Thyroid gland (tissue), 4 donors: Measurements from ENCODE around the gene NUBP2. TPM values are rescaled to one million over a fixed set of nuclear protein-coding genes. Genes with fewer than 3 reads are reported as not detected.

ENCODE experiments used
- DNase-seq, 2 donors: peaks; one replicate each; pipeline ENCODE4 v3.0.0-alpha.2; 2019
- H3K27ac ChIP-seq, 3 donors: fragments of 200-600 bp; sonication (generic); 1 replicate in 2 of 3; 2 replicates in 1 of 3; pipeline ENCODE4 v1.5.1; 2016 to 2019; ENCODE audit warnings: mild to moderate bottlenecking in 1 of 3, moderate library complexity in 1 of 3
- H3K27me3 ChIP-seq: fragments of 200-600 bp; sonication (generic); one replicate; pipeline ENCODE4 v1.5.1; 2019
- H3K36me3 ChIP-seq, 2 donors: fragments of 200-600 bp; sonication (generic); one replicate each; pipeline ENCODE4 v1.5.1; 2016 to 2019
- H3K4me1 ChIP-seq, 2 donors: fragments of 200-600 bp; sonication (generic); one replicate each; pipeline ENCODE4 v1.5.1; 2017 to 2019
- H3K4me3 ChIP-seq, 3 donors: fragments of 200-600 bp; sonication (generic); replicated peaks in 1 of 3; 1 replicate in 2 of 3; 2 replicates in 1 of 3; pipeline ENCODE4 v1.5.1; 2016; ENCODE audit warnings: mild to moderate bottlenecking in 1 of 3
- H3K9me3 ChIP-seq: fragments of 200-600 bp; sonication (generic); one replicate; pipeline ENCODE4 v1.5.1; 2017
- POLR2A ChIP-seq, 2 donors: fragments of 450-650 bp; IDR thresholded peaks; one replicate each; pipeline ENCODE4 v1.6.1; 2017; ENCODE audit warnings: antibody characterized with exemption in 2 of 2, mild to moderate bottlenecking in 2 of 2, moderate library complexity in 1 of 2
- WGBS, 2 donors: methylation state at CpG; one replicate each; pipeline ENCODE4 v1.1.5; 2017; 5-methylcytosine and 5-hydroxymethylcytosine counted together
- intact Hi-C: fragments of 100-400 bp; cut with DNase I; formaldehyde crosslinking; loops from one replicate; pipeline ENCODE4 v1.15.1; 2023
- total RNA-seq, 4 donors: library from RNA; depleted of rRNA; stranded (reverse); fragments of >200 nt; gene quantifications; one replicate each; pipeline ENCODE4 v1.2.3, GENCODE V29; 2016
- TF ChIP-seq, protein P1 (sequence below), 6 experiments: fragments of 200-600 bp in 3 of 6; fragments of 450-650 bp in 3 of 6; sonication (generic) in 3 of 6; IDR thresholded peaks; one replicate each; pipeline ENCODE4 v1.5.1; 2016 to 2019; ENCODE audit warnings: antibody characterized with exemption in 6 of 6, mild to moderate bottlenecking in 2 of 6, inconsistent platforms in 1 of 6, moderate library complexity in 1 of 6

NUBP2 gene
- total RNA-seq, 4 donors from 2014 or later: 47.3 to 122 (median 106) TPM

- H3K9me3 ChIP-seq: no peaks in the 10 kb centered on the region
- intact Hi-C loops: no loop called here
- 93 to 96% methylated on average over 15 to 17 of the region's 27 CpGs for WGBS, 2 donors
- no peak overlapping the region for H3K27ac ChIP-seq
- peaks cover 34 to 53% of the 10 kb centered on the region in 2 donors for H3K36me3 ChIP-seq
- TF ChIP-seq, protein P1, sequence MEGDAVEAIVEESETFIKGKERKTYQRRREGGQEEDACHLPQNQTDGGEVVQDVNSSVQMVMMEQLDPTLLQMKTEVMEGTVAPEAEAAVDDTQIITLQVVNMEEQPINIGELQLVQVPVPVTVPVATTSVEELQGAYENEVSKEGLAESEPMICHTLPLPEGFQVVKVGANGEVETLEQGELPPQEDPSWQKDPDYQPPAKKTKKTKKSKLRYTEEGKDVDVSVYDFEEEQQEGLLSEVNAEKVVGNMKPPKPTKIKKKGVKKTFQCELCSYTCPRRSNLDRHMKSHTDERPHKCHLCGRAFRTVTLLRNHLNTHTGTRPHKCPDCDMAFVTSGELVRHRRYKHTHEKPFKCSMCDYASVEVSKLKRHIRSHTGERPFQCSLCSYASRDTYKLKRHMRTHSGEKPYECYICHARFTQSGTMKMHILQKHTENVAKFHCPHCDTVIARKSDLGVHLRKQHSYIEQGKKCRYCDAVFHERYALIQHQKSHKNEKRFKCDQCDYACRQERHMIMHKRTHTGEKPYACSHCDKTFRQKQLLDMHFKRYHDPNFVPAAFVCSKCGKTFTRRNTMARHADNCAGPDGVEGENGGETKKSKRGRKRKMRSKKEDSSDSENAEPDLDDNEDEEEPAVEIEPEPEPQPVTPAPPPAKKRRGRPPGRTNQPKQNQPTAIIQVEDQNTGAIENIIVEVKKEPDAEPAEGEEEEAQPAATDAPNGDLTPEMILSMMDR (IDR thresholded peaks at IDR 0.05): no peak
- no peak for TF ChIP-seq POLR2A (IDR thresholded peaks at IDR 0.05)
- no peak overlapping the region for H3K4me3 ChIP-seq
- DNase-seq: no peak
- H3K4me1 ChIP-seq: no peaks in the 10 kb centered on the region
- H3K27me3 ChIP-seq: no peaks in the 10 kb centered on the region
Observed at GRCh38 chr16:1818204-1818872, 35.6 kb downstream of the NUBP2 start.

DNA sequence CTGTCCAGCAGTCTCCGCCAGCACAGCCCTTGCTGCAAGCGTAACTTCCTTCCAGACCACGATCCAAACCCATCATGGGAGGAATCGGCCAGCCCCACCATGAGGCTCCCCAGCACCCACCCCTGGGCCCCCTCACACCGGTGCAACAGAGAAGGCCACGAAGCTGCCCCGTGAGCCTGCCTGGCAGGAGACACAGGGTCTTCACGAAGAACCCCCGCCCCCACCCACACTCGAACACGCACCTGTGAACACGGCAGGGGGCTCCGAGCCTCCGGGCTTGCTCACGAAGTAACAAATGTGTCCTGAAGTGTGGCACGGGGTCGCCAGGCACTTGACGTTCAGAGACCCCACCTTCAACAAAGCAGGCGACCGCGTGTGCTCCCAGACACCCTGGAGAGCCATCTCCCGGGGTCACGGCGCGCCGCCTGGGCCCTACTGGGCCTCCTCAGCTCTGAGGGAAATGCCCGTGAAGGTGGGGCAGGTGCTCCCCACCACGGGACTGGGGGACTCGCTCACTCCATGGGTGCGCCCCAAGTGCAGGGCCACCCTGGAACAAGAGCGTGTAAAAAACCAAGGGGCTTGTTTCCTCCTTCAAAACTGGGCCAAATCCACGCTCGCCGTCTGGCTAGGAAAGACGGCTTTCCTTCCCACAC is 36.2 kb downstream of the NUBP2 start:
- TF ChIP-seq, protein P1 (IDR thresholded peaks at IDR 0.05): no peak
- no peak for TF ChIP-seq POLR2A (IDR thresholded peaks at IDR 0.05)
- Histone ChIP-seq H3K4me1 (peaks cover 0 to 3% of the 10 kb centered on the region in 2 donors), H3K4me3 (no peak overlapping the region), H3K36me3 (peaks cover 34 to 53% of the 10 kb centered on the region in 2 donors), H3K27me3 (no peaks in the 10 kb centered on the region), H3K27ac (no peak overlapping the region), H3K9me3 (no peaks in the 10 kb centered on the region)
- intact Hi-C loops: no loop called here
- DNase-seq: no peak
- WGBS, 2 donors: 93 to 95% methylated on average over 23 to 34 of the region's 35 CpGs

DNA sequence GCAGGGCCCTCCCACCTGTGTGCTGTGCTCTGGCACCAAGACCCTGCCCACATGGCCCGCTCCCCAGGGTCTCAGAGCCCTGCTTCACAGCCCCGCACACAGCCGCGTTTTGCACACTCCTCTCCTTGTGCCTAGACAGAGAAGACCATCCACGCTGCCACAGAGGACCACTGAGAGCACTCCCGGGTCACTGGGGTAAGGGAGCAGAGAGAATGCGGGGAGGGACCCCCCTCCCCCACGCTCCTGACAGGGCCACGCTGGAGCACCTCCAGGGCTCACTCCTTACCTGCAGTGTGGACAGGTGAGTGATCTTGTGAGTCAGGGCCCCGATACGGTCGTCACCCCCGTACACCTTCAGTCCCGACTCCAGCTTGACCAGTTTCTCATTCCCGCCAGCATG is 36.9 kb downstream of the NUBP2 start:
- WGBS, 2 donors: 93 to 96% methylated on average over 15 of the region's 15 CpGs
- TF ChIP-seq, protein P1 (IDR thresholded peaks at IDR 0.05): no peak
- TF ChIP-seq POLR2A (IDR thresholded peaks at IDR 0.05): no peak
- H3K27ac ChIP-seq: no peak overlapping the region
- H3K4me3 ChIP-seq: no peak overlapping the region
- intact Hi-C loops: no loop called here
- H3K27me3 ChIP-seq: no peaks in the 10 kb centered on the region
- peaks cover 0 to 9% of the 10 kb centered on the region in 2 donors for H3K4me1 ChIP-seq
- DNase-seq: no peak
- no peaks in the 10 kb centered on the region for H3K9me3 ChIP-seq
- peaks cover 34 to 53% of the 10 kb centered on the region in 2 donors for H3K36me3 ChIP-seq

DNA sequence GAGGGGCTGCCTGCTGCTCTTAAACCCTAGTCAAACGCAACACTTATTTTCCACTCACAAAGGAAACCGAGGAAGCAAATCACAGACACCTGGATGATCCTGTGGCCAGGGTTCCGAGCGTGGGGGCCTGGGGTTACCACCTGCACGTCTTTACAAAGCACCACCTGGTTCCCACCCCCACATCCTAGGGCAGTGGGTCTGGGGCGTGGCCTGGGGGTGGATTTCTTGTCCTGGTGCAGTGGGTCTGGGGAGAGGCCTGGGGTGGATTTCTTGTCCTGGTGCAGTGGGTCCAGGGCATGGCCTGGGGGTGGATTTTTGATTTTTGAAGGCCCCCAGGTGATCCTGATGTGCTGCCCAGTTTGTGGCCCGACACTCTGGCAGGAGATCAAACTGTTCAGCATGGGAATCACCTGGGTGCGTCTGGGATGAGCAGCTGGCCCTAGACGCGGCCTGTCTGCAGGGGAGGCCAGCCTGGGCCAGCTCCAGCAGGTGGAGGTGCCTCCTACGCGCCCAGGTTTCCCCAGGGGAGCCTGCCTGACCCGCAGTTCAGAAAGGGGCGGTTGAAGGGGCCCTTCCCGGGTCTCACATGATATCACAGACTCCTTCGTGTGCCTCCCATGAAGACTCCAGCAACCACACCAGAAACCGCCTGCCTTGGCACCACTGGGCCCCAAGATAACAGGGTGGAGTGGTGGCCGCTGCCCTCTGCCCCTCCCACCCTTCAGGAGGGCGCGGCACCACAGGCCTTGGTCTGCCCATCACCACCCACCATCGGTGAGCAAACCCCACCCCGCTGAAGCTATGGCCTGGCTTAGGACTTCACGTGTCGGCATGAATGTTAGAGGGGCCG is 37.6 kb downstream of the NUBP2 start:
- peaks cover 34 to 52% of the 10 kb centered on the region in 2 donors for H3K36me3 ChIP-seq
- TF ChIP-seq, protein P1 (IDR thresholded peaks at IDR 0.05): no peak
- TF ChIP-seq POLR2A (IDR thresholded peaks at IDR 0.05): no peak
- intact Hi-C loops: no loop called here
- no peaks in the 10 kb centered on the region for H3K9me3 ChIP-seq
- no peak overlapping the region for H3K4me3 ChIP-seq
- 93 to 98% methylated on average over 5 to 18 of the region's 25 CpGs for WGBS, 2 donors
- no peaks in the 10 kb centered on the region for H3K27me3 ChIP-seq
- DNase-seq: no peak
- H3K4me1 ChIP-seq: peaks cover 2 to 16% of the 10 kb centered on the region in 2 donors
- no peak overlapping the region for H3K27ac ChIP-seq
